Mesendoderm (in vitro differentiated cells): ENCODE data around the gene KRT77.

ENCODE experiments used
- DNase-seq: peaks from one replicate; pipeline ENCODE4 v3.0.0; 2013
- H2AK5ac ChIP-seq: 2 replicates; pipeline ENCODE4 v1.6.1; 2013; ENCODE audit warnings: low read length, inconsistent platforms
- H2BK120ac ChIP-seq: 2 replicates; pipeline ENCODE4 v1.6.1; 2013; ENCODE audit warnings: low read depth, mild to moderate bottlenecking, low read length, moderate library complexity, mixed read lengths
- H2BK15ac ChIP-seq: replicated peaks from 2 replicates; pipeline ENCODE4 v1.6.1; 2013; ENCODE audit warnings: low read depth, mild to moderate bottlenecking, moderate library complexity
- H2BK5ac ChIP-seq: 2 replicates; pipeline ENCODE4 v1.6.1; 2013; ENCODE audit warnings: low read length, inconsistent platforms
- H3K18ac ChIP-seq: 2 replicates; pipeline ENCODE4 v1.6.1; 2013; ENCODE audit warnings: mild to moderate bottlenecking, low read length, mixed read lengths
- H3K23ac ChIP-seq: one replicate; pipeline ENCODE4 v1.6.1; 2013; ENCODE audit warnings: low read length
- H3K27ac ChIP-seq: 2 replicates; pipeline ENCODE4 v1.5.1; 2013; ENCODE audit warnings: low read depth, mild to moderate bottlenecking, inconsistent platforms, low read length, moderate library complexity
- H3K27me3 ChIP-seq: 2 replicates; pipeline ENCODE4 v1.6.1; 2013; ENCODE audit warnings: low read length, control low read depth, mild to moderate bottlenecking, inconsistent platforms; ENCODE audit not compliant: insufficient read depth, poor library complexity
- H3K36me3 ChIP-seq: 2 replicates; pipeline ENCODE4 v1.6.1; 2013; ENCODE audit warnings: low read length, inconsistent platforms; ENCODE audit not compliant: control insufficient read depth, insufficient read depth
- H3K4ac ChIP-seq: one replicate; pipeline ENCODE4 v1.6.1; 2013; ENCODE audit warnings: low read depth, mild to moderate bottlenecking, low read length, moderate library complexity
- H3K4me1 ChIP-seq: 2 replicates; pipeline ENCODE4 v1.6.1; 2013; ENCODE audit warnings: low read depth, low read length, inconsistent platforms; ENCODE audit not compliant: control insufficient read depth
- H3K4me2 ChIP-seq: 2 replicates; pipeline ENCODE4 v1.6.1; 2013; ENCODE audit warnings: low read length
- H3K4me3 ChIP-seq: 2 replicates; pipeline ENCODE4 v1.5.1; 2013; ENCODE audit warnings: mild to moderate bottlenecking, low read length
- H3K56ac ChIP-seq: one replicate; pipeline ENCODE4 v1.6.1; 2013; ENCODE audit warnings: low read length
- H3K79me1 ChIP-seq: 2 replicates; pipeline ENCODE4 v1.6.1; 2013; ENCODE audit warnings: low read length, inconsistent platforms
- H3K79me2 ChIP-seq: 2 replicates; pipeline ENCODE4 v1.6.1; 2013; ENCODE audit warnings: mild to moderate bottlenecking, low read length; ENCODE audit not compliant: control insufficient read depth, insufficient read depth
- H3K9ac ChIP-seq: 2 replicates; pipeline ENCODE4 v1.6.1; 2013; ENCODE audit warnings: low read length, inconsistent platforms
- H4K5ac ChIP-seq: one replicate; pipeline ENCODE4 v1.6.1; 2013; ENCODE audit warnings: low read length
- H4K8ac ChIP-seq: one replicate; pipeline ENCODE4 v1.6.1; 2013; ENCODE audit warnings: low read depth, mild to moderate bottlenecking, control low read depth, low read length, moderate library complexity
- WGBS: extraction: QIAGEN DNeasy Blood & Tissue Kit; methylation state at CpG from one replicate; pipeline ENCODE4 v1.1.7; 2013; ENCODE audit warnings: low lambda C conversion rate, missing lambda C conversion rate; ENCODE audit not compliant: insufficient coverage; ENCODE audit errors: extremely low coverage; 5-methylcytosine and 5-hydroxymethylcytosine counted together

The KRT77 gene

DNA sequence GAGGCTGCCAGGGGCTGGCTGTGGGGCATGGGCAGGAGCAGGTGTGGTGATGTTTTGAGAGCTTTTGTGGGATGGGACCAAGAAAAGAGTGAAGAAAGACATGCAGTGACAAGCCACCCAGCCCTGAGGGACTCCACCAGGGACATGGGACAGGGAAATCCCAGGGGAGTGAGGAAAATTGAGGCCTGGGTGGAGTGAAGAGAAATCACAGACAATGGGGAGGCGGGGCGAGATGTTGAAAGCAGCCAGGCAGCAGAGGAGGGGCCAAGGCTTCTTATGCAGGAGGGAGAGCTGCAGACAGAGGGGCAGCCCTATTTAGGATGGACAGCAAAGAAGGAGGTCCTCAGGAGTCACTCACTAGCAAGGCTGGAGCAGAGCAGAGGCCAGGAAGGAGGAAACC is 18.9 kb downstream of the KRT77 start:
- Histone ChIP-seq H3K56ac (no peak overlapping the region), H3K27ac (no peak overlapping the region), H3K4me1 (no peaks in the 10 kb centered on the region), H2BK15ac (no peak overlapping the region), H3K4me3 (no peak overlapping the region), H3K18ac (no peak overlapping the region), H3K36me3 (no peaks in the 10 kb centered on the region), H3K79me2 (no peaks in the 10 kb centered on the region), H3K9ac (no peak overlapping the region), H3K27me3 (no peaks in the 10 kb centered on the region), H3K4me2 (no peak overlapping the region), H2AK5ac (no peak overlapping the region), H3K79me1 (no peaks in the 10 kb centered on the region), H3K23ac (no peak overlapping the region), H4K8ac (no peak overlapping the region), H3K4ac (no peak overlapping the region), H2BK5ac (no peak overlapping the region), H2BK120ac (no peak overlapping the region), H4K5ac (no peak overlapping the region)
- WGBS = no CpG with 5 or more reads among the region's 2 CpGs
- no peak for DNase-seq

DNA sequence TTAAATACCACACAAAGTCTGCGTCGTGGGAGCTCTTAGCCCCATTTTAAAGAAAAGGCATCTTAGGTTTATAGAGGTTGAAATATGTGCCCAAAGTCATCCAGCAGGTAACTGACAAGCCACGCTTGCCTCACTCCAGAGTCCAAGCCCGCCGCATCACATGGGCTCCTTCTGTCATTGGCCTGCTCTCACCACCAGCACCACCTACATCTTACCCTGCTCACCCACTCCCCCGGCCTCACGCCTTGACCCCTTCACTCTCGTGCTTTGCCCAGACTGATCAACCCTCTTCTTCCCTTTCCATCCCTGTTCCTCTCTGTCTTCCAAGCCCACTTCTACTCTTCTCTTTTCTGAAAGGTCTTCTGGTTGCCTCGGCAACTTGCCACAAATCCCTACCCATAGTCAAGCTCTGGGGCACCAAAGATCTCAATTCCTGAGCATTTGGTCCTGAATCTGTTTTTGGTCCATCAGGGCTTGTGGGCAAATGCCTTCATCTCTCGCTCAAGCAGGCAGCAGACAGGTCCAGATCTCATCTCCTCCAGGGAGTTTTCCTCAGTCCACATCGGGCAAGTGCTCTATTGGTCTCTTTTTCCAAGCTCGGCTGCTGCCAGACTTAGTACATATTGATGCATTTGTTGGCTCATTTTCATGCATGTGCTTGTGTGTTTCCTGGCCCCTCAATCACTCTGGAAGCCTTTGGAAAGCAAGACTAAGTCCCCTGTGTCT is 19.6 kb downstream of the KRT77 start:
- Histone ChIP-seq H3K4me3 (no peak overlapping the region), H2AK5ac (no peak overlapping the region), H2BK5ac (no peak overlapping the region), H3K36me3 (no peaks in the 10 kb centered on the region), H3K4me1 (no peaks in the 10 kb centered on the region), H3K18ac (no peak overlapping the region), H3K4me2 (no peak overlapping the region), H3K27ac (no peak overlapping the region), H3K27me3 (no peaks in the 10 kb centered on the region), H2BK120ac (no peak overlapping the region), H3K79me1 (no peaks in the 10 kb centered on the region), H4K8ac (no peak overlapping the region), H4K5ac (no peak overlapping the region), H3K79me2 (no peaks in the 10 kb centered on the region), H2BK15ac (no peak overlapping the region), H3K9ac (no peak overlapping the region), H3K23ac (no peak overlapping the region), H3K4ac (no peak overlapping the region), H3K56ac (no peak overlapping the region)
- WGBS = no CpG with 5 or more reads among the region's 12 CpGs
- no peak for DNase-seq

DNA sequence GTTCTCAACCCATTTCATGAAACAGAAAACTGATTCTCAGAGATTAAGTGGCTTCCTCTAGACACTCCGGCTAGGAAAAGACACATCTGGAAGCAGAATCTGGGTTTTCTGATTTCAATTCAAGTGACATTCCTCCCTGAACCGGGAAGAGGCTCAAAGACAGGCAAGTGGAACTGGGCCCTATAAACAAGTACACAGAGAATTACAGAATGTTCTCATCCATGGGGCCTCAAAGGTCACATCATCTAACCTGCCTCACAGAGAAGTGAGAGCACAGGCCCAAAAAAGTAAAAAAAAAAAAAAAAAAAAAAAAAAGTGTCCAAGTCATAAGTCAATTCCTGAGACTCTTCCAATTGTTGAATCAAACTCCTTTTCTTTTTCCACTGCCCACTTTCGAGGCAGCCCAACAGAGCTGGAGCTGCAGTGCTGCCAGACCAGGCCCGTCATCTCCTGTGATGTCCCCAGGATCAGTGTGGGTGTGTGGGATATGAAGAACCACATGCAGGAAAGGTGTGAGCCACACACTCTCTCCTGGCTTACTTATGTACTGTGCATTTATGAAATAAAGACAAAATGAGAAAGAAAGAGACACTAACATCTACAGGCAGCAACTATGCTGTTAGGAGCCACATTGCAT is 20.3 kb downstream of the KRT77 start:
- no peaks in the 10 kb centered on the region for H3K27me3 ChIP-seq
- no peak overlapping the region for H3K27ac ChIP-seq
- no peak overlapping the region for H2BK5ac ChIP-seq
- H3K18ac ChIP-seq = no peak overlapping the region
- no peak overlapping the region for H3K23ac ChIP-seq
- no peaks in the 10 kb centered on the region for H3K79me1 ChIP-seq
- no peak overlapping the region for H2BK15ac ChIP-seq
- no peak overlapping the region for H3K9ac ChIP-seq
- H2BK120ac ChIP-seq = no peak overlapping the region
- no CpG with 5 or more reads among the region's 4 CpGs for WGBS
- no peak overlapping the region for H3K4me2 ChIP-seq
- H3K4me1 ChIP-seq = no peaks in the 10 kb centered on the region
- no peak overlapping the region for H3K4ac ChIP-seq
- no peak overlapping the region for H4K5ac ChIP-seq
- H3K56ac ChIP-seq = no peak overlapping the region
- no peak overlapping the region for H2AK5ac ChIP-seq
- H3K36me3 ChIP-seq = no peaks in the 10 kb centered on the region
- DNase-seq = no peak
- no peaks in the 10 kb centered on the region for H3K79me2 ChIP-seq
- H3K4me3 ChIP-seq = no peak overlapping the region
- H4K8ac ChIP-seq = no peak overlapping the region

DNA sequence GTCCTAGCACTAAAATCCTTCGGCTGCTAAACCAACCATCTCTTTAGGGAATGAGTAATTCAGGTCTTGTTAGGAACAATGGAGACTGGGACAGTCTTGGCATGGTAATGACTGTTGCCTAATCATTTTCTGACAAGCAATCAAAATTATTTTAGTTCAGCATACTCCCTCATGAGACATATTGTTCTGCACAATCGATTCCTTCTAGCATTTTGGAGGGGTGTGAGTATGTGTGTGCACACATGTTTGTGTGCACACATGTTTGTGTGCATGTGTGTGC is 21.0 kb downstream of the KRT77 start:
- no peak overlapping the region for H3K4me2 ChIP-seq
- H3K79me2 ChIP-seq = no peaks in the 10 kb centered on the region
- H3K18ac ChIP-seq = no peak overlapping the region
- no peak overlapping the region for H3K4me3 ChIP-seq
- H3K56ac ChIP-seq = no peak overlapping the region
- H3K4ac ChIP-seq = no peak overlapping the region
- H3K27me3 ChIP-seq = no peaks in the 10 kb centered on the region
- no peaks in the 10 kb centered on the region for H3K36me3 ChIP-seq
- H2BK5ac ChIP-seq = no peak overlapping the region
- no peak overlapping the region for H4K8ac ChIP-seq
- no peaks in the 10 kb centered on the region for H3K79me1 ChIP-seq
- H4K5ac ChIP-seq = no peak overlapping the region
- no peak overlapping the region for H2AK5ac ChIP-seq
- H2BK15ac ChIP-seq = no peak overlapping the region
- H3K9ac ChIP-seq = no peak overlapping the region
- H3K4me1 ChIP-seq = no peaks in the 10 kb centered on the region
- no peak for DNase-seq
- no peak overlapping the region for H2BK120ac ChIP-seq
- no peak overlapping the region for H3K23ac ChIP-seq
- no CpG with 5 or more reads among the region's 2 CpGs for whole genome bisulfite sequencing
- no peak overlapping the region for H3K27ac ChIP-seq

DNA sequence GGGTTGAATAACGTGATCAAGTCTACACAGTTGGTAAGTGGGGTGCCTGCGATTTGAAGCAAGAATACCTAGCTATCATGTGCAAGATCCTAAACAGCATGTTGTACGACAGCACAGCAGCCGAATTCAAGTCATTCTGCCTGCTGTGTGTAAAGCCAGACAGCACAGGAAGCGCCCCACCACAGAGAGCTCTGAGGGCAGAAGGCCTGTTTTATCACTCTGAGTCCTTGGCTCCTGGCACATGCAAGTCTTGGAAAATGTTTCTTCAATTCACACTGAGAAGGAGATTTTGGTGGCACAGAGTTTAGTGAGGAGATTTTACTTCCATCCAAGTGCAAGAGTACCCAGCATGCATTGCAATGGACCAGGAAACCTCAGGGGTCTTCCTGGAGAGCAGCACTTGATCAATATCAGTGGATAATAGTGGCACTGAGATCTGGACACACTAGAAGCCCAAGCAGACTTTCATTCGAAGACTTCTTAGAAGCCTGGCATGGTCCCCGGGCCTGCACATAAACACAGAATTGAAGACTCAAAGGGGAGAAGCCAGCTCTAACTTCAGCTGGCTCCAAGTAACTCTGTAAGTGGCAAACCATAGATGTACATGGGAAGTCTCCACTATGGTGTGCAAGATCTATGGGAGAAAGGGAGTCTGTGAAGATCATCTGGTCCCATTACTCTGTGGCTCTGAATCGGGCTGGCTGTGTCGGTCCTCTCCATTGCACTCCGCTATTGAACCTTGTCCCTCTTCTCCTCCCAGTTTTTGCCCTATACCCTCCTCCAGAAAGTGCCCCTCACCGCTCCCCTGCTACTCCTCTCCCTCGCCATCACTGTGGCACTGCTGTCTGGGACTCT is 21.6 kb downstream of the KRT77 start:
- no peaks in the 10 kb centered on the region for H3K27me3 ChIP-seq
- no peaks in the 10 kb centered on the region for H3K79me2 ChIP-seq
- H4K8ac ChIP-seq = no peak overlapping the region
- H3K36me3 ChIP-seq = no peaks in the 10 kb centered on the region
- no peak overlapping the region for H3K4ac ChIP-seq
- no peak overlapping the region for H3K56ac ChIP-seq
- no peak overlapping the region for H3K9ac ChIP-seq
- no peak overlapping the region for H3K4me2 ChIP-seq
- H3K4me1 ChIP-seq = no peaks in the 10 kb centered on the region
- no peak overlapping the region for H2BK15ac ChIP-seq
- H3K79me1 ChIP-seq = no peaks in the 10 kb centered on the region
- H4K5ac ChIP-seq = no peak overlapping the region
- H3K27ac ChIP-seq = no peak overlapping the region
- no peak overlapping the region for H3K4me3 ChIP-seq
- no peak overlapping the region for H3K23ac ChIP-seq
- WGBS = no CpG with 5 or more reads among the region's 12 CpGs
- H2BK120ac ChIP-seq = no peak overlapping the region
- H2AK5ac ChIP-seq = no peak overlapping the region
- no peak for DNase-seq
- H3K18ac ChIP-seq = no peak overlapping the region
- H2BK5ac ChIP-seq = no peak overlapping the region
